HG02885 (cell line): ENCODE measurements around the gene PA2G4.
A peak's percentile ranks its signal among the peaks of the same experiment; 100 is the strongest.

Experiments used
- ATAC-seq: cut with Tn5 transposase; IDR thresholded peaks from one replicate; pipeline ENCODE4 v1.9.1; 2021; ENCODE audit warnings: mild to moderate bottlenecking; ENCODE audit not compliant: unreplicated experiment, poor library complexity

Gene PA2G4

DNA sequence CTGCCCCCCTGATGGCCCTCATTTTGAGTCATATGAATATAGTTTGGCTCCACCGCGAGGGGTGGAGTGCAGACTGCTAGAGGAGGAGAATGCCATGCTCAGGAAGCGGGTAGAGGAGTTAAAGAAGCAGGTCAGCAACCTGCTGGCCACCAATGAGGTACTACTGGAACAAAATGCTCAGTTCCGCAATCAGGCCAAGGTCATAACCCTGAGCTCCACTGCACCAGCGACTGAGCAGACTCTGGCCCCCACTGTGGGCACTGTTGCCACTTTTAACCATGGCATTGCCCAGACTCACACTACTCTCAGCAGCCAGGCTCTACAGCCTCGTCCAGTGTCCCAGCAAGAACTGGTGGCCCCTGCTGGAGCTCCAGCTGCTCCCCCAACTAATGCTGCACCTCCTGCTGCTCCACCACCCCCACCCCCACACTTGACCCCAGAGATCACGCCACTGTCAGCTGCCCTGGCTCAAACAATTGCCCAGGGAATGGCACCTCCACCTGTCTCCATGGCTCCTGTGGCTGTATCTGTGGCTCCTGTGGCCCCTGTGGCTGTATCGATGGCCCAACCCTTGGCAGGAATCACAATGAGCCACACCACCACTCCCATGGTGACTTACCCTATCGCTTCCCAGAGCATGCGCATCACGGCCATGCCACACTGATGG, 17.0 kb downstream of the PA2G4 start:
- no peak for ATAC-seq

DNA sequence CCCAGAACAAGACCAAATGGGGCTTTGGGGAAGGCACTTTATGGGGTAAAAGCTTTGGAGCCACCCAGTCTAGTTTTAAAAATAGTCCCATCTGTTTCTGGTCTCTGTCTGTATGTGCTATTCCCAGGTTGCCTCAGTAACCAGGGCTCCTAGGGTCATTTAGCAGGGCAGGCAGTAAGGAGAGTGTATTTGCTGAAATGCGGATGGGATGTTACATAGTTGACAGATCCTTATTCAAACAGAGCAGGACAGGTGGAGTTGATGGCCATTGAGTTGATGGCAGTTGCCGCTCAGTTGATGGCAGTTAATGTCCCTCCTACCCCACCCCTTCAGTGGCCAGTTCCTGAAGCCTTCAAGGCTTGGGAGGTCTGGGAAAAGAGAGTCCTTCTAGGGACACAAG, 18.3 kb downstream of the PA2G4 start:
- ATAC-seq: no peak

DNA sequence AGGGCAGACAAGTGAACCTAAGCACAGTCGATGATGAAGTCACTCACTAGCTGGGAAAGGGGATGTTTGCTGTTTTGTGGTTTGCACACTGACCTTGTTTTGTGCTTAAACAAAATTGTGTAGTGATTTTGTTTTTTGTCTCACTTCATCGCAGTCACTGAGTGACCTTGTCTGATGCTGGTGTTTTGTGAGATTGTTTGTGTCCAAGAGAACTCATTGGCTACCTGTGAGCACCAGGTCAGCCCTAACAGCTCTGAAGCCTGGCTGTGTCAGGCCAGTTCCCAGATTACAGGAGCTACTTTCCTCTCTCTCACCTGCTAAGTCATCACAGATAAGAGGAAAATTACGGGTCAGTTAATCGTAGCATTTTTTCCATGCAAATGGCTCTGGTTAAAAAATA, 19.8 kb downstream of the PA2G4 start:
- ATAC-seq: no peak

- ATAC-seq: no peak
Observed at GRCh38 chr12:56126732-56127239, 22.4 kb downstream of the PA2G4 start.

DNA sequence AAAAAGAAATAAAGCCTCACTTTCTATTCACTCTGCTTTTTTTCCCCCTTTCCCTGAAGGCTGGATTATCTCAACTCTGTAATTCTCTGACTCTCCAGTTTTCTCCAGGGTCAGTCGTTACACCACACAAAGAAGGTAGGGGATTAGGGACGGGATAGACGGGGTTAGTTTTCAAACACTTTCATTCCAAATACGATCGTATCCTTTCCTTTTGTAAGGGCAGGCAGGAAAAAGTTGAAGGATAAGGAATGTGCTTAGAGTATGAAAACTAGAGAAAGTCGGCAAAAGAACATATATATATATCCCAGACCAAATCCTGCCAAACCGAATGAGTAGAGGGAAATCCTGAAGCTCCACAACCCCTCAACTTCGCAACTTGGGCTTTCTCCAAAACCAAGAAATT, 23.1 kb downstream of the PA2G4 start:
- ATAC-seq: no peak

GRCh38 chr12:56127888-56128669, 23.7 kb downstream of the PA2G4 start, which contains the start of gene ESYT1:
Gene ESYT1, plus strand, starts transcription at chr12:56128267. Its CDS starts 53 bp downstream, at chr12:56128320.
- peak; percentile 90 for ATAC-seq

- ATAC-seq: no peak
Observed at GRCh38 chr12:56128670-56129205, 24.4 kb downstream of the PA2G4 start.

- peak; percentile 36 for ATAC-seq
Observed at GRCh38 chr12:56129206-56129941, 25.0 kb downstream of the PA2G4 start.

GRCh38 chr12:56129942-56130495, 25.7 kb downstream of the PA2G4 start:
- no peak for ATAC-seq

DNA sequence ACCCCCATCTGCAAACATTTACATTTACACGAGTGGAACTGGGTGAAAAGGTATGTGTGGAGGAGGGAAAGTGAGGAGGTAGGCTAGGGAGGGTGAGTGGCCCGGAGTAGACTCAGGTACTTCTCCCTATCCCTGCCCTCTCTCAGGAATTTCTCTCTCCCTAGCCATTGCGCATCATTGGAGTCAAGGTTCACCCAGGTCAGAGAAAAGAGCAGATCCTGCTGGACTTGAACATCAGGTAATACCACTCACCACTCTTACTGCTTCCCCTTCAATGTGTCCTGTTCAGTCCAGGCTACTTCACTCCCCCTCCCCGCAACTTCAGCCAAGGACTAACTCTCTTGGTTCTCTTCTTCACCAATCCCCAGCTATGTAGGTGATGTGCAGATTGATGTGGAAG, 26.5 kb downstream of the PA2G4 start:
- no peak for ATAC-seq

DNA sequence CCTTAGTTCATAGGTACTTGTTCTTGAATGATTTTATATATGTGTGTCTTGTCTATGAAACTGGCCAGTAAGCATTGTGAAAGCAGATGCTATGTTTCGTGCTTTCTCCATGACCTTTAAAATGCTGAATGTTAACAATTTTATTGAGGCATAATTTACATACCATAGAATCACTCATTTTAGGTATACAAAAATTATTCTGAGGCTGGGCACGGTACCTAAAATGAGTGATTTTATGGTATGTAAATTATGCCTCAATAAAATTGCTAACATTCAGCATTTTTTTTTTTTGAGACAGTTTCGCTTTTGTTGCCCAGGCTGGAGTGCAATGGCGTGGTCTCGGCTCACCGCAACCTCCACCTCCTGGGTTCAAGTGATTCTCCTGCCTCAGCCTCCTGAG, 30.5 kb downstream of the PA2G4 start:
- no peak for ATAC-seq

- no peak for ATAC-seq
Observed at GRCh38 chr12:56137853-56138571, 33.7 kb downstream of the PA2G4 start.

DNA sequence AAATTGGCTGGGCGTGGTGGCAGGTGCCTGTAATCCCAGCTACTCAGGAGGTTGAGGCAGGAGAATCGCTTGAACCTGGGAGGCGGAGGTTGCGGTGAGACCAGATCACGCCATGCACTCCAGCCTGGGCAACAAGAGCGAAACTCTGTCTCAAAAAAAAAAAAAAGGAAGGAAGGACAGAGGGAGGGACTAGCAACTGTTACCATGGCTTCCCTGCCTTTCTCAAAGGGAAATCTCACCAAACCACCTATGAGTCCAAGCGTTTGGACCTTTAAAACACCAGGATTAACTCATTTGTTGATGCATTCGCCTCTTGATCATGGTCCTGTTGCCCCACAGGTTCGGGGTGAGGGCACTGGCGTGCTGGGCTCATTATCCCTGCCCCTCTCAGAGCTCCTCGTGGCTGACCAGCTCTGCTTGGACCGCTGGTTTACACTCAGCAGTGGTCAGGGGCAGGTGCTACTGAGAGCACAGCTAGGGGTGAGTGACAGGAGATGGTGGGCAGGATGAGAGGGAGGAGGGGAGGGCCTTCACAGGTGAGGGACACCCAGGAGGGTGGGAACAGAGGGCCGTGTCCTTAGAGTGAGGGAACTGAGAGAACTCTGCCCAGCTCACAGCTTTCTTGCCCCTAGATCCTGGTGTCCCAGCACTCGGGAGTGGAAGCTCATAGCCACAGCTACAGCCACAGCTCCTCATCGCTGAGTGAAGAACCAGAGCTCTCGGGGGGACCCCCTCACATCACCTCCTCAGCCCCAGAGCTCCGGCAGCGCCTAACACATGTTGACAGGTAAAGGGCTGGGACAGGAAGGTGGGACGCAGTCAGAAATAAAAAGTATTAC, 37.8 kb downstream of the PA2G4 start:
- ATAC-seq: no peak

GRCh38 chr12:56143217-56143616, 38.9 kb downstream of the PA2G4 start:
- ATAC-seq: no peak

DNA sequence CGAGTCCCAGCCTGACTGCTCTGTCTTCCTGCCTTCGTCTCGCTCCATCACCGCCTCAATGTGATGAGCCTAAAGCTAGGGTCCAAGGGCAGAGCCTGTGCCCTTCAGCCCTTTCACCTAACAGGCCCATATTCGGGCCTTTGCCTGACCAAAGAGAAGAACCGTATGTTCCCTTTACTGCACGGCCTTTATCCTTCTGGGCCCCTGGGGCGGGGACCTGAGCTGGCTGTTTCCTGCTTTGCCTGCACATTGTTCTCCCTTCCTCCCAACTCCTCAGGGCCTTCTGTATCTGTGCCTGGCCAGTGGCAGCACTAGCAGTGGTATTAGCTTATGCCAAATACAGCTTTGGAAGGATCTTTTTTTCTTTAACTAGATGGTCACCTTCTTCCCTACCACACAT, 39.5 kb downstream of the PA2G4 start:
- ATAC-seq: no peak

- ATAC-seq: no peak
Observed at GRCh38 chr12:56145217-56145616, 40.9 kb downstream of the PA2G4 start.

- no peak for ATAC-seq
Observed at GRCh38 chr12:56146492-56147460, 42.4 kb downstream of the PA2G4 start.

DNA sequence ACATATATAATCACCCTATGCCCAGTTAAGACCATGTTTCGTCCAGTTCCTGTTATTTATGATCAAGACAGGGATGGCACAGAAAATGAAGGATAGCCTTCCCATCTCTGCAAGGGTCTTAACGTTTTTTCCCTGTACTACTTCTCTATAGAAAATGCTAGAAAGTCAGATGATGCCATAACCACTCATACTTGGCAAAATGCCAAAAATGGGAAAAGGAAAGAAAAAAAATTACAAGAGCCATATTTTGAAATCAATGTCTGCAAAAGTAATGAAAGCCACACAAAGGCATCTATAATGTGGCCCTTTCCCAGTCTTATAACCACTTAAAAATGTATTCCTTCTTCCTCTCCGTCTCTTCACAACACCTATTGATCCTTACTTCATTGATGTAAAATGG, 46.2 kb downstream of the PA2G4 start:
- ATAC-seq: no peak
